Testis (tissue), 3 donors: ENCODE data around the gene NEK11. TPM values are rescaled to one million over a fixed set of nuclear protein-coding genes. Genes with fewer than 3 reads are reported as not detected.

Experiments used
- DNase-seq: peaks from one replicate; pipeline ENCODE4 v3.0.0-alpha.2; 2019
- H3K27ac ChIP-seq, 2 donors: fragments of 200-600 bp; sonication (generic); one replicate each; pipeline ENCODE4 v1.5.1; 2019
- H3K27me3 ChIP-seq: fragments of 200-600 bp; sonication (generic); one replicate; pipeline ENCODE4 v1.5.1; 2019
- H3K36me3 ChIP-seq: fragments of 200-600 bp; sonication (generic); one replicate; pipeline ENCODE4 v1.5.1; 2017; ENCODE audit warnings: low read depth; ENCODE audit errors: missing control alignments
- H3K4me1 ChIP-seq: fragments of 200-600 bp; sonication (generic); one replicate; pipeline ENCODE4 v1.5.1; 2019
- H3K4me3 ChIP-seq, 2 donors: fragments of 200-600 bp; sonication (generic); one replicate each; pipeline ENCODE4 v1.5.1; 2017 to 2019
- H3K9me3 ChIP-seq: fragments of 200-600 bp; sonication (generic); one replicate; pipeline ENCODE4 v1.5.1; 2017
- CTCF ChIP-seq, 3 experiments: fragments of 450-650 bp in 2 of 3; fragments of 200-600 bp in 1 of 3; sonication (generic) in 1 of 3; IDR thresholded peaks; one replicate each; pipeline ENCODE4 v1.5.1; 2016 to 2019; ENCODE audit warnings: antibody characterized with exemption in 3 of 3, mild to moderate bottlenecking in 2 of 3, moderate library complexity in 1 of 3
- POLR2A ChIP-seq: fragments of 450-650 bp; IDR thresholded peaks from one replicate; pipeline ENCODE4 v1.6.1; 2017; ENCODE audit warnings: antibody characterized with exemption, mild to moderate bottlenecking, moderate library complexity
- WGBS, 2 donors: methylation state at CpG; one replicate each; pipeline ENCODE4 v1.1.5; 2018; 5-methylcytosine and 5-hydroxymethylcytosine counted together
- intact Hi-C: fragments of 100-400 bp; cut with DNase I; formaldehyde crosslinking; loops from one replicate; pipeline ENCODE4 v1.15.1; 2023; ENCODE audit warnings: low total_unique reads
- polyA plus RNA-seq: library from polyadenylated mRNA; stranded (reverse); fragments of 350-450 nt; fragmentation: Illumina TruSeq; extraction: RNeasy Lipid Tissue Mini Kit (QIAGEN cat#74804); gene quantifications from one replicate; pipeline ENCODE4 v1.2.3, GENCODE V29; 2014; ENCODE audit warnings: low read depth, low replicate concordance; ENCODE audit not compliant: insufficient read depth
- total RNA-seq, 2 donors: library from RNA; depleted of rRNA; stranded (reverse); fragments of >200 nt; gene quantifications; one replicate each; pipeline ENCODE4 v1.2.3, GENCODE V29; 2016

NEK11 gene
- total and polyA plus RNA-seq, 3 donors from 2014 or later, result 22.4 to 40.9 (median 35.9) TPM

- intact Hi-C loops, result no loop called here
- no peak for TF ChIP-seq POLR2A
- TF ChIP-seq CTCF (IDR thresholded peaks at IDR 0.05), result no peak
- no peak overlapping the region for H3K4me3 ChIP-seq
These were observed 23.3 kb downstream of the NEK11 start for GRCh38 chr3:131050001-131050400.

GRCh38 chr3:131053043-131053859 is 26.6 kb downstream of the NEK11 start:
- no peaks in the 10 kb centered on the region for H3K9me3 ChIP-seq
- H3K27me3 ChIP-seq, result no peaks in the 10 kb centered on the region
- no peak overlapping the region for H3K27ac ChIP-seq
- 75 to 77% methylated on average over 3 of the region's 3 CpGs for WGBS, 2 donors
- no peaks in the 10 kb centered on the region for H3K36me3 ChIP-seq
- intact Hi-C loops, result no loop called here
- DNase-seq, result no peak
- TF ChIP-seq POLR2A (no peak), CTCF (IDR thresholded peaks at IDR 0.05) (peak in 1 of 3 experiments; percentile 8)
- no peaks in the 10 kb centered on the region for H3K4me1 ChIP-seq
- no peak overlapping the region for H3K4me3 ChIP-seq

More at GRCh38 chr3:131050001-131050400, 23.3 kb downstream of the NEK11 start:
- DNase-seq, result no peak
- Histone ChIP-seq H3K9me3 (no peaks in the 10 kb centered on the region), H3K27ac (no peak overlapping the region), H3K36me3 (no peaks in the 10 kb centered on the region), H3K4me1 (no peaks in the 10 kb centered on the region), H3K27me3 (no peaks in the 10 kb centered on the region)
- 67 to 73% methylated on average over 3 of the region's 3 CpGs for WGBS, 2 donors

GRCh38 chr3:131067983-131068382 is 41.3 kb downstream of the NEK11 start:
- Histone ChIP-seq H3K27ac (no peak overlapping the region), H3K36me3 (no peaks in the 10 kb centered on the region), H3K4me1 (no peaks in the 10 kb centered on the region), H3K9me3 (no peaks in the 10 kb centered on the region), H3K4me3 (no peak overlapping the region), H3K27me3 (no peaks in the 10 kb centered on the region)
- DNase-seq, result no peak
- intact Hi-C loops, result no loop called here
- TF ChIP-seq POLR2A, result no peak
- TF ChIP-seq CTCF (IDR thresholded peaks at IDR 0.05), result no peak

- intact Hi-C loops, result no loop called here
- no peak overlapping the region for H3K4me3 ChIP-seq
- H3K36me3 ChIP-seq, result no peaks in the 10 kb centered on the region
- DNase-seq, result no peak
- H3K27me3 ChIP-seq, result no peaks in the 10 kb centered on the region
- H3K4me1 ChIP-seq, result no peaks in the 10 kb centered on the region
- H3K9me3 ChIP-seq, result no peaks in the 10 kb centered on the region
- no peak overlapping the region for H3K27ac ChIP-seq
- TF ChIP-seq POLR2A, result no peak
- TF ChIP-seq CTCF (IDR thresholded peaks at IDR 0.05), result no peak
- 68 to 76% methylated on average over 2 of the region's 2 CpGs for WGBS, 2 donors
These were observed 45.5 kb downstream of the NEK11 start for GRCh38 chr3:131072099-131072559.

GRCh38 chr3:131072845-131073244 is 46.2 kb downstream of the NEK11 start:
- TF ChIP-seq CTCF (IDR thresholded peaks at IDR 0.05) (no peak), POLR2A (no peak)
- no peak overlapping the region for H3K27ac ChIP-seq
- WGBS, 2 donors, result 36 to 57% methylated on average over 2 of the region's 2 CpGs
- no peaks in the 10 kb centered on the region for H3K9me3 ChIP-seq
- intact Hi-C loops, result no loop called here
- H3K36me3 ChIP-seq, result no peaks in the 10 kb centered on the region
- no peaks in the 10 kb centered on the region for H3K27me3 ChIP-seq
- DNase-seq, result no peak
- no peak overlapping the region for H3K4me3 ChIP-seq
- no peaks in the 10 kb centered on the region for H3K4me1 ChIP-seq
